Measurements from ENCODE around the gene OSBPL9. TPM values are rescaled to one million over a fixed set of nuclear protein-coding genes. Genes with fewer than 3 reads are reported as not detected.

Gene OSBPL9
- total RNA-seq, 3 donors from 2014 or later = 44.2 to 51.5 (median 50.7) TPM

GRCh38 chr1:51576923-51577322 lies 40.0 kb upstream of the OSBPL9 start:
- Histone ChIP-seq H3K4me3 (no peak overlapping the region), H3K9me3 (no peaks in the 10 kb centered on the region), H3K4me1 (ENCODE audit: low read depth) (no peaks in the 10 kb centered on the region), H3K36me3 (ENCODE audit: low read depth) (no peaks in the 10 kb centered on the region)
- no peak for DNase-seq
- intact Hi-C loops (cut with DNase I, micrococcal nuclease) = no loop called here
- TF ChIP-seq, protein P1, sequence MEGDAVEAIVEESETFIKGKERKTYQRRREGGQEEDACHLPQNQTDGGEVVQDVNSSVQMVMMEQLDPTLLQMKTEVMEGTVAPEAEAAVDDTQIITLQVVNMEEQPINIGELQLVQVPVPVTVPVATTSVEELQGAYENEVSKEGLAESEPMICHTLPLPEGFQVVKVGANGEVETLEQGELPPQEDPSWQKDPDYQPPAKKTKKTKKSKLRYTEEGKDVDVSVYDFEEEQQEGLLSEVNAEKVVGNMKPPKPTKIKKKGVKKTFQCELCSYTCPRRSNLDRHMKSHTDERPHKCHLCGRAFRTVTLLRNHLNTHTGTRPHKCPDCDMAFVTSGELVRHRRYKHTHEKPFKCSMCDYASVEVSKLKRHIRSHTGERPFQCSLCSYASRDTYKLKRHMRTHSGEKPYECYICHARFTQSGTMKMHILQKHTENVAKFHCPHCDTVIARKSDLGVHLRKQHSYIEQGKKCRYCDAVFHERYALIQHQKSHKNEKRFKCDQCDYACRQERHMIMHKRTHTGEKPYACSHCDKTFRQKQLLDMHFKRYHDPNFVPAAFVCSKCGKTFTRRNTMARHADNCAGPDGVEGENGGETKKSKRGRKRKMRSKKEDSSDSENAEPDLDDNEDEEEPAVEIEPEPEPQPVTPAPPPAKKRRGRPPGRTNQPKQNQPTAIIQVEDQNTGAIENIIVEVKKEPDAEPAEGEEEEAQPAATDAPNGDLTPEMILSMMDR (IDR thresholded peaks at IDR 0.05) = no peak
- no peak for ATAC-seq

GRCh38 chr1:51578383-51579109 lies 38.3 kb upstream of the OSBPL9 start:
- TF ChIP-seq, protein P1 (IDR thresholded peaks at IDR 0.05) = no peak
- intact Hi-C loops (cut with DNase I, micrococcal nuclease) = no loop called here
- peak; percentile 58 for ATAC-seq
- Histone ChIP-seq H3K4me3 (no peak overlapping the region), H3K36me3 (ENCODE audit: low read depth) (no peaks in the 10 kb centered on the region), H3K4me1 (ENCODE audit: low read depth) (no peaks in the 10 kb centered on the region), H3K9me3 (no peaks in the 10 kb centered on the region)
- DNase-seq = no peak

- no peak overlapping the region for H3K4me3 ChIP-seq
These were observed 35.7 kb upstream of the OSBPL9 start for GRCh38 chr1:51581238-51581637.

GRCh38 chr1:51583532-51583931 lies 33.4 kb upstream of the OSBPL9 start:
- peak in 1 of 3 donors; percentile 16 for DNase-seq
- ATAC-seq = peak; percentile 37
- TF ChIP-seq, protein P1 (IDR thresholded peaks at IDR 0.05) = no peak
- H3K4me3 ChIP-seq = no peak overlapping the region
- H3K36me3 ChIP-seq (ENCODE audit: low read depth) = no peaks in the 10 kb centered on the region
- no peaks in the 10 kb centered on the region for H3K4me1 ChIP-seq (ENCODE audit: low read depth)
- intact Hi-C loops (cut with DNase I, micrococcal nuclease) = no loop called here
- H3K9me3 ChIP-seq = no peaks in the 10 kb centered on the region

More at GRCh38 chr1:51581238-51581637, 35.7 kb upstream of the OSBPL9 start:
- ATAC-seq (no peak), DNase-seq (no peak)
- intact Hi-C loops (cut with DNase I, micrococcal nuclease) = no loop called here
- TF ChIP-seq, protein P1 (IDR thresholded peaks at IDR 0.05) = no peak
- H3K9me3 ChIP-seq = no peaks in the 10 kb centered on the region
- H3K36me3 ChIP-seq (ENCODE audit: low read depth) = no peaks in the 10 kb centered on the region
- H3K4me1 ChIP-seq (ENCODE audit: low read depth) = no peaks in the 10 kb centered on the region

DNA sequence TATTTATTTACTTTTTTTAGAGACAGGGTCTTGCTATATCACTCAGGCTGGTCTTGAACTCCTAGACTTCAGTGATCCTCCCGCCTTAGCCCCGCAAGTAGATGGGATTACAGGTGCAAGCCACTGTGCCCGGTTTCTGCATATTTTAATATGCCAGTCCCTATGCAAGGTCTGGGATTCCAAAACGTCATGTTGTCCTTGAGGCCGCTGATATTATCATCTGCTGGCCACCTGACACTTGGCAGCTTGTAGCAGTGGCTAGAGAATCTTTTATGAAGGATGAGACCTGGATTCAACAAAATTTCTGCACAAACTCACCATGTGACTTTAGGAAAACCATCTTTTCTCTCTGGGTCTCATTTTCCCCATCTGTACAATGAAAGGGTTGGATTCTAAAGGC lies 32.9 kb upstream of the OSBPL9 start:
- no peaks in the 10 kb centered on the region for H3K4me1 ChIP-seq (ENCODE audit: low read depth)
- no peaks in the 10 kb centered on the region for H3K36me3 ChIP-seq (ENCODE audit: low read depth)
- H3K9me3 ChIP-seq = no peaks in the 10 kb centered on the region
- DNase-seq = no peak
- H3K4me3 ChIP-seq = no peak overlapping the region
- TF ChIP-seq, protein P1 (IDR thresholded peaks at IDR 0.05) = no peak
- intact Hi-C loops (cut with DNase I, micrococcal nuclease) = no loop called here
- ATAC-seq = no peak
